Pancreas (tissue), 10 donors: ENCODE results near the gene KIF5C. TPM values are rescaled to one million over a fixed set of nuclear protein-coding genes. Genes with fewer than 3 reads are reported as not detected.
A peak's percentile ranks its signal among the peaks of the same experiment; 100 is the strongest.

Experiments
- ATAC-seq, 4 donors: fragments of 200-7000 bp; cut with Tn5 transposase; one replicate each; pipeline versions ENCODE4 v1.8.0 to v1.9.1; 2020; ENCODE audit warnings: mild to moderate bottlenecking in 4 of 4, moderate library complexity in 4 of 4
- DNase-seq, 6 donors: peaks; one replicate each; pipeline ENCODE4 v3.0.0-alpha.2; 2020
- FAIRE-seq: peaks from 2 replicates; lab custom pipeline; 2012; peaks lifted over from hg19 to GRCh38; lab: Jason Lieb, UNC
- H3K27ac ChIP-seq, 4 donors: fragments of 200-600 bp; sonication (generic); 1 replicate in 3 of 4; 2 replicates in 1 of 4; pipeline versions ENCODE4 v1.5.0 to v1.8.0; 2020
- H3K27me3 ChIP-seq, 4 donors: fragments of 200-600 bp; one replicate each; pipeline ENCODE4 v1.8.0; 2021
- H3K36me3 ChIP-seq, 3 donors: fragments of 200-600 bp; sonication (generic) in 1 of 3; one replicate each; pipeline versions ENCODE4 v1.5.0 to v1.8.0; 2020 to 2021
- H3K4me1 ChIP-seq, 3 donors: fragments of 200-600 bp; one replicate each; pipeline ENCODE4 v1.8.0; 2021
- H3K4me3 ChIP-seq, 4 donors: fragments of 200-600 bp; sonication (generic) in 2 of 4; one replicate each; pipeline versions ENCODE4 v1.5.0 to v1.8.0; 2020 to 2021
- H3K9me3 ChIP-seq, 4 donors: fragments of 200-600 bp; one replicate each; pipeline ENCODE4 v1.8.0; 2021
- WGBS, 2 donors: extraction: QIAGEN DNeasy Blood & Tissue Kit; methylation state at CpG; one replicate each; pipeline ENCODE4 v1.1.7; 2013; 5-methylcytosine and 5-hydroxymethylcytosine counted together
- intact Hi-C, 3 donors: fragments of 100-400 bp; cut with DNase I; formaldehyde crosslinking; loops; one replicate each; pipeline versions ENCODE4 v1.11.1 to v1.14.2; 2022
- polyA plus RNA-seq, 2 donors: library from polyadenylated mRNA; stranded (reverse); fragments of 200-250 nt; gene quantifications; one replicate each; pipeline ENCODE4 v1.2.3, GENCODE V29; 2013
- total RNA-seq, 6 donors: library from RNA; stranded (reverse); fragmentation: NEBNext Ultra II Directional in 4 of 6; extraction: Animal tissue kit (Norgen Biotek cat#: 25700) in 4 of 6; gene quantifications; one replicate each; pipeline versions ENCODE4 v1.2.1 to v1.2.4, GENCODE V29; 2021 to 2023
- TF ChIP-seq, protein P1 (sequence below), 4 donors: fragments of 200-600 bp; sonication (generic) in 3 of 4; IDR thresholded peaks; one replicate each; pipeline versions ENCODE4 v1.5.0 to v1.8.0; 2021; ENCODE audit warnings: antibody characterized with exemption in 4 of 4
- donor health status: healthy with polysubstance abuse.
- donor health status: DM: no; HTN: no; CAD: no; lungs with moderate emphysema.
- donor health status: DM: no; HTN: no; CAD: no.
- donor health status: control.
- donor health status: control.
- donor health status: Bipolar disorder and iron deficiency.
- donor health status: DM: yes; HTN: yes; CAD: no.
- donor health status: DM: no; HTN: no; CAD: no.
- donor health status: DM: no; HTN: no; CAD: no.
- donor health status: DM: yes; HTN: yes; CAD: no.

KIF5C gene
- total and polyA plus RNA-seq, 8 donors = 0.88 to 10.2 (median 2.8) TPM

GRCh38 chr2:148926291-148926961 is 51.4 kb downstream of the KIF5C start:
- intact Hi-C loops = no loop called here
- 62 to 64% methylated on average over 33 of the region's 33 CpGs for WGBS, 2 donors
- DNase-seq = peak in 2 of 6 donors; percentile 34 to 63

GRCh38 chr2:148926981-148927401 is 52.0 kb downstream of the KIF5C start:
- H3K36me3 ChIP-seq = no peaks in the 10 kb centered on the region
- FAIRE-seq (no peak), DNase-seq (no peak), ATAC-seq (peak in 2 of 4 donors; percentile 12 to 34)
- no peak overlapping the region for H3K4me3 ChIP-seq
- WGBS, 2 donors = 81 to 89% methylated on average over 11 of the region's 11 CpGs
- intact Hi-C loops = no loop called here
- TF ChIP-seq, protein P1, sequence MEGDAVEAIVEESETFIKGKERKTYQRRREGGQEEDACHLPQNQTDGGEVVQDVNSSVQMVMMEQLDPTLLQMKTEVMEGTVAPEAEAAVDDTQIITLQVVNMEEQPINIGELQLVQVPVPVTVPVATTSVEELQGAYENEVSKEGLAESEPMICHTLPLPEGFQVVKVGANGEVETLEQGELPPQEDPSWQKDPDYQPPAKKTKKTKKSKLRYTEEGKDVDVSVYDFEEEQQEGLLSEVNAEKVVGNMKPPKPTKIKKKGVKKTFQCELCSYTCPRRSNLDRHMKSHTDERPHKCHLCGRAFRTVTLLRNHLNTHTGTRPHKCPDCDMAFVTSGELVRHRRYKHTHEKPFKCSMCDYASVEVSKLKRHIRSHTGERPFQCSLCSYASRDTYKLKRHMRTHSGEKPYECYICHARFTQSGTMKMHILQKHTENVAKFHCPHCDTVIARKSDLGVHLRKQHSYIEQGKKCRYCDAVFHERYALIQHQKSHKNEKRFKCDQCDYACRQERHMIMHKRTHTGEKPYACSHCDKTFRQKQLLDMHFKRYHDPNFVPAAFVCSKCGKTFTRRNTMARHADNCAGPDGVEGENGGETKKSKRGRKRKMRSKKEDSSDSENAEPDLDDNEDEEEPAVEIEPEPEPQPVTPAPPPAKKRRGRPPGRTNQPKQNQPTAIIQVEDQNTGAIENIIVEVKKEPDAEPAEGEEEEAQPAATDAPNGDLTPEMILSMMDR (IDR thresholded peaks at IDR 0.05) = no peak
- no peaks in the 10 kb centered on the region for H3K27me3 ChIP-seq
- H3K9me3 ChIP-seq = no peaks in the 10 kb centered on the region
- H3K27ac ChIP-seq = no peak overlapping the region
- H3K4me1 ChIP-seq = peaks cover 0 to 4% (median 0%) of the 10 kb centered on the region in 3 donors

More at GRCh38 chr2:148926291-148926961, 51.4 kb downstream of the KIF5C start:
- H3K27ac ChIP-seq = no peak overlapping the region
- FAIRE-seq = no peak
- no peaks in the 10 kb centered on the region for H3K36me3 ChIP-seq
- H3K4me3 ChIP-seq = no peak overlapping the region
- TF ChIP-seq, protein P1 (IDR thresholded peaks at IDR 0.05) = peak in 3 of 4 donors; percentile 29 to 42 (median 38)
- peaks cover 0 to 4% (median 0%) of the 10 kb centered on the region in 3 donors for H3K4me1 ChIP-seq
- no peaks in the 10 kb centered on the region for H3K27me3 ChIP-seq
- H3K9me3 ChIP-seq = no peaks in the 10 kb centered on the region
- ATAC-seq = peak in 3 of 4 donors; percentile 71 to 85 (median 75)

GRCh38 chr2:148928395-148928794 is 53.4 kb downstream of the KIF5C start:
- WGBS, 2 donors = 53 to 68% methylated on average over 3 of the region's 3 CpGs
- intact Hi-C loops = no loop called here

GRCh38 chr2:148930046-148930775 is 55.2 kb downstream of the KIF5C start:
- Histone ChIP-seq H3K4me3 (no peak overlapping the region), H3K9me3 (no peaks in the 10 kb centered on the region), H3K27ac (no peak overlapping the region), H3K36me3 (no peaks in the 10 kb centered on the region), H3K4me1 (peaks cover 0 to 4% (median 0%) of the 10 kb centered on the region in 3 donors), H3K27me3 (no peaks in the 10 kb centered on the region)
- intact Hi-C loops = no loop called here
- FAIRE-seq = no peak
- no peak for ATAC-seq
- no peak for DNase-seq
- TF ChIP-seq, protein P1 (IDR thresholded peaks at IDR 0.05) = no peak
- WGBS, 2 donors = 65 to 70% methylated on average over 9 of the region's 9 CpGs

More at GRCh38 chr2:148928395-148928794, 53.4 kb downstream of the KIF5C start:
- H3K27me3 ChIP-seq = no peaks in the 10 kb centered on the region
- FAIRE-seq = no peak
- no peak overlapping the region for H3K4me3 ChIP-seq
- TF ChIP-seq, protein P1 (IDR thresholded peaks at IDR 0.05) = no peak
- no peak for DNase-seq
- no peaks in the 10 kb centered on the region for H3K36me3 ChIP-seq
- H3K4me1 ChIP-seq = peaks cover 0 to 4% (median 0%) of the 10 kb centered on the region in 3 donors
- H3K9me3 ChIP-seq = no peaks in the 10 kb centered on the region
- no peak overlapping the region for H3K27ac ChIP-seq
- peak in 2 of 4 donors; percentile 43 to 47 for ATAC-seq
